ENCODE results near the gene RELT. TPM values are rescaled to one million over a fixed set of nuclear protein-coding genes. Genes with fewer than 3 reads are reported as not detected.

RELT gene
- total and polyA plus RNA-seq, 9 donors: 0.38 to 4.7 (median 2.0) TPM

GRCh38 chr11:73358071-73358470 is 18.1 kb upstream of the RELT start:
- H3K36me3 ChIP-seq: no peaks in the 10 kb centered on the region
- no peaks in the 10 kb centered on the region for H3K27me3 ChIP-seq
- no peak overlapping the region for H3K4me3 ChIP-seq
- H3K4me1 ChIP-seq (ENCODE audit: insufficient read depth): no peaks in the 10 kb centered on the region
- TF ChIP-seq EP300 (IDR thresholded peaks at IDR 0.05) (no peak), CTCF (IDR thresholded peaks at IDR 0.05) (no peak), POLR2A (IDR thresholded peaks at IDR 0.05) (no peak)
- intact Hi-C loops (cut with DNase I): no loop called here
- H3K27ac ChIP-seq: no peak overlapping the region
- DNase-seq: no peak
- no peaks in the 10 kb centered on the region for H3K9me3 ChIP-seq
- 57 to 69% (median 64%) methylated on average over 5 of the region's 5 CpGs for WGBS, 3 donors

- H3K9me3 ChIP-seq: no peaks in the 10 kb centered on the region
- no peaks in the 10 kb centered on the region for H3K36me3 ChIP-seq
- 70 to 80% (median 80%) methylated on average over 11 of the region's 11 CpGs for WGBS, 3 donors
- DNase-seq: no peak
- H3K4me1 ChIP-seq (ENCODE audit: insufficient read depth): no peaks in the 10 kb centered on the region
- intact Hi-C loops (cut with DNase I): no loop called here
- H3K4me3 ChIP-seq: no peak overlapping the region
- no peaks in the 10 kb centered on the region for H3K27me3 ChIP-seq
- H3K27ac ChIP-seq: no peak overlapping the region
- TF ChIP-seq EP300 (IDR thresholded peaks at IDR 0.05) (no peak), CTCF (IDR thresholded peaks at IDR 0.05) (no peak), POLR2A (IDR thresholded peaks at IDR 0.05) (no peak)
Observed at GRCh38 chr11:73359341-73359740, 16.9 kb upstream of the RELT start.

- H3K36me3 ChIP-seq: no peaks in the 10 kb centered on the region
- WGBS, 3 donors: 75 to 82% (median 78%) methylated on average over 19 of the region's 19 CpGs
- no peak overlapping the region for H3K4me3 ChIP-seq
- no peaks in the 10 kb centered on the region for H3K27me3 ChIP-seq
- no peaks in the 10 kb centered on the region for H3K4me1 ChIP-seq (ENCODE audit: insufficient read depth)
- no peaks in the 10 kb centered on the region for H3K9me3 ChIP-seq
- no peak for TF ChIP-seq CTCF (IDR thresholded peaks at IDR 0.05)
- intact Hi-C loops (cut with DNase I): no loop called here
- DNase-seq: no peak
- no peak overlapping the region for H3K27ac ChIP-seq
Observed at GRCh38 chr11:73359930-73360742, 16.1 kb upstream of the RELT start.

GRCh38 chr11:73360743-73361369 is 15.3 kb upstream of the RELT start:
- Histone ChIP-seq H3K36me3 (no peaks in the 10 kb centered on the region), H3K27me3 (no peaks in the 10 kb centered on the region), H3K9me3 (no peaks in the 10 kb centered on the region), H3K27ac (no peak overlapping the region), H3K4me1 (ENCODE audit: insufficient read depth) (no peaks in the 10 kb centered on the region), H3K4me3 (no peak overlapping the region)
- no peak for TF ChIP-seq CTCF (IDR thresholded peaks at IDR 0.05)
- no peak for TF ChIP-seq EP300 (IDR thresholded peaks at IDR 0.05)
- TF ChIP-seq POLR2A (IDR thresholded peaks at IDR 0.05): no peak
- intact Hi-C loops (cut with DNase I): no loop called here
- 94 to 96% (median 94%) methylated on average over 8 of the region's 8 CpGs for WGBS, 3 donors
- DNase-seq: no peak

Measured in ovary (tissue), 9 donors.